Mononuclear cell (primary cell): Measurements from ENCODE around the gene TEX52. TPM values are rescaled to one million over a fixed set of nuclear protein-coding genes. Genes with fewer than 3 reads are reported as not detected.

ENCODE experiments used
- H3K27me3 ChIP-seq: 2 replicates; pipeline ENCODE4 v1.6.0; 2011; ENCODE audit warnings: low read length, control low read depth; ENCODE audit not compliant: insufficient read depth
- H3K4me1 ChIP-seq: 2 replicates; pipeline ENCODE4 v1.5.1; 2011; ENCODE audit warnings: mild to moderate bottlenecking, low read length, control low read depth; ENCODE audit not compliant: insufficient read depth
- H3K4me3 ChIP-seq: 2 replicates; pipeline ENCODE4 v1.5.1; 2011; ENCODE audit warnings: mild to moderate bottlenecking, low read length, moderate library complexity
- H3K9me3 ChIP-seq: 2 replicates; pipeline ENCODE4 v1.5.1; 2011; ENCODE audit warnings: low read depth, mild to moderate bottlenecking, control low read depth, low read length
- total RNA-seq: library from RNA; depleted of rRNA; stranded (reverse); fragments of >200 nt; gene quantifications from one replicate; pipeline ENCODE4 v1.2.3, GENCODE V29; 2012

The TEX52 gene
- total RNA-seq = not detected

GRCh38 chr12:2857021-2857431, at the start of gene TEX52:
TSS of gene TEX52 (minus strand) at chr12:2857039. CDS start at chr12:2857026, 13 bp downstream.
- Histone ChIP-seq H3K4me1 (no peaks in the 10 kb centered on the region), H3K9me3 (no peaks in the 10 kb centered on the region), H3K27me3 (no peaks in the 10 kb centered on the region), H3K4me3 (no peak within 1 kb of the TSS)

GRCh38 chr12:2904260-2904659, 47.4 kb upstream of the TEX52 start:
- H3K27me3 ChIP-seq = no peaks in the 10 kb centered on the region
- no peaks in the 10 kb centered on the region for H3K9me3 ChIP-seq
- no peak overlapping the region for H3K4me3 ChIP-seq
- H3K4me1 ChIP-seq = no peaks in the 10 kb centered on the region

- no peak overlapping the region for H3K4me3 ChIP-seq
- H3K4me1 ChIP-seq = no peaks in the 10 kb centered on the region
- no peaks in the 10 kb centered on the region for H3K9me3 ChIP-seq
- no peaks in the 10 kb centered on the region for H3K27me3 ChIP-seq
Measured at GRCh38 chr12:2902272-2902880, 45.5 kb upstream of the TEX52 start.

- Histone ChIP-seq H3K4me3 (no peak overlapping the region), H3K9me3 (no peaks in the 10 kb centered on the region), H3K4me1 (no peaks in the 10 kb centered on the region), H3K27me3 (no peaks in the 10 kb centered on the region)
Measured at GRCh38 chr12:2900642-2901041, 43.8 kb upstream of the TEX52 start.

- H3K4me1 ChIP-seq = no peaks in the 10 kb centered on the region
- H3K27me3 ChIP-seq = no peaks in the 10 kb centered on the region
- H3K4me3 ChIP-seq = no peak overlapping the region
- H3K9me3 ChIP-seq = no peaks in the 10 kb centered on the region
Measured at GRCh38 chr12:2897418-2897817, 40.6 kb upstream of the TEX52 start.

- Histone ChIP-seq H3K4me1 (peaks cover 9% of the 10 kb centered on the region), H3K27me3 (no peaks in the 10 kb centered on the region), H3K9me3 (no peaks in the 10 kb centered on the region), H3K4me3 (no peak overlapping the region)
Measured at GRCh38 chr12:2895511-2895910, 38.7 kb upstream of the TEX52 start.

- no peak overlapping the region for H3K4me3 ChIP-seq
Measured at GRCh38 chr12:2895051-2895451, 38.2 kb upstream of the TEX52 start.

GRCh38 chr12:2893007-2893406, 36.2 kb upstream of the TEX52 start:
- Histone ChIP-seq H3K4me1 (peaks cover 14% of the 10 kb centered on the region), H3K4me3 (no peak overlapping the region), H3K9me3 (no peaks in the 10 kb centered on the region), H3K27me3 (no peaks in the 10 kb centered on the region)

More at GRCh38 chr12:2895051-2895451, 38.2 kb upstream of the TEX52 start:
- H3K27me3 ChIP-seq = no peaks in the 10 kb centered on the region
- no peaks in the 10 kb centered on the region for H3K9me3 ChIP-seq
- peaks cover 13% of the 10 kb centered on the region for H3K4me1 ChIP-seq

- Histone ChIP-seq H3K4me1 (peaks cover 14% of the 10 kb centered on the region), H3K4me3 (no peak overlapping the region), H3K9me3 (no peaks in the 10 kb centered on the region), H3K27me3 (no peaks in the 10 kb centered on the region)
Measured at GRCh38 chr12:2892246-2892645, 35.4 kb upstream of the TEX52 start.

GRCh38 chr12:2891240-2892053, 34.6 kb upstream of the TEX52 start:
- H3K4me3 ChIP-seq = peak overlapping the region; percentile 63
- no peaks in the 10 kb centered on the region for H3K9me3 ChIP-seq
- H3K4me1 ChIP-seq = peaks cover 14% of the 10 kb centered on the region
- no peaks in the 10 kb centered on the region for H3K27me3 ChIP-seq

- Histone ChIP-seq H3K4me3 (peak within 1 kb of the TSS; percentile 63), H3K27me3 (no peaks in the 10 kb centered on the region), H3K9me3 (no peaks in the 10 kb centered on the region), H3K4me1 (peaks cover 14% of the 10 kb centered on the region)
Measured at GRCh38 chr12:2890388-2891239, 33.8 kb upstream of the TEX52 start, which contains the start of gene TULP3. TSS of gene TULP3 (plus strand) at chr12:2890891. CDS start at chr12:2890948, 57 bp downstream.

- Histone ChIP-seq H3K4me3 (peak overlapping the region; percentile 63), H3K27me3 (no peaks in the 10 kb centered on the region), H3K9me3 (no peaks in the 10 kb centered on the region), H3K4me1 (peaks cover 14% of the 10 kb centered on the region)
Measured at GRCh38 chr12:2890001-2890387, 33.2 kb upstream of the TEX52 start.

- Histone ChIP-seq H3K4me3 (no peak overlapping the region), H3K9me3 (no peaks in the 10 kb centered on the region)
Measured at GRCh38 chr12:2886768-2887450, 30.1 kb upstream of the TEX52 start.

GRCh38 chr12:2884810-2885209, 28.0 kb upstream of the TEX52 start:
- Histone ChIP-seq H3K27me3 (no peaks in the 10 kb centered on the region), H3K9me3 (no peaks in the 10 kb centered on the region), H3K4me1 (peaks cover 3% of the 10 kb centered on the region), H3K4me3 (no peak overlapping the region)

More at GRCh38 chr12:2886768-2887450, 30.1 kb upstream of the TEX52 start:
- Histone ChIP-seq H3K4me1 (peaks cover 14% of the 10 kb centered on the region), H3K27me3 (no peaks in the 10 kb centered on the region)
